Epithelial cell of prostate (primary cell): ENCODE data around the gene EPB41L4A.

ENCODE experiments used
- DNase-seq: peaks from one replicate; pipeline ENCODE4 v3.0.0-alpha.2; 2011; ENCODE audit warnings: low read depth, low spot score
- H3K27ac ChIP-seq: fragments of 450-650 bp; 2 replicates; pipeline ENCODE4 v1.5.1; 2017; ENCODE audit warnings: mild to moderate bottlenecking

The EPB41L4A gene

DNA sequence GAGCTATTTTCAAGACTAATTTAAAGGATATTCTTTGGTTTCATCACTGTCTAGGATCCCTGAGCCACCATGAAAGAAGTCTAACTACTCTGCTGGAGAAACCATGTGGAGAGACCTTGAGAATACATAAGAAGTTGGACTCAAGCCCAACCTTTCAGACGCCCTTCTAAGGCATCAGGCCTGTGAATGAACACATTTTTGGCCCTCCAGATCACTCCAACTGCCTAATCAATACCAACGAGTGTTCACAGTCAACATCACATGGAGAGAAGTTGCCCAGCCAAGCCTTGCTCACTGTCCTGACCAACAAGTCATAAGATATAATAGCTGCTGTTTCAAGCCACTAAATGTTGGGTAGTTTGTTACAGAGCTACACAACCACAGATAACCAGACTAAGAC is 100.7 kb downstream of the EPB41L4A start:
- no peak for DNase-seq
- H3K27ac ChIP-seq = no peak overlapping the region

- DNase-seq = no peak
- no peak overlapping the region for H3K27ac ChIP-seq
Observed at GRCh38 chr5:112317866-112318265, 101.2 kb downstream of the EPB41L4A start.

DNA sequence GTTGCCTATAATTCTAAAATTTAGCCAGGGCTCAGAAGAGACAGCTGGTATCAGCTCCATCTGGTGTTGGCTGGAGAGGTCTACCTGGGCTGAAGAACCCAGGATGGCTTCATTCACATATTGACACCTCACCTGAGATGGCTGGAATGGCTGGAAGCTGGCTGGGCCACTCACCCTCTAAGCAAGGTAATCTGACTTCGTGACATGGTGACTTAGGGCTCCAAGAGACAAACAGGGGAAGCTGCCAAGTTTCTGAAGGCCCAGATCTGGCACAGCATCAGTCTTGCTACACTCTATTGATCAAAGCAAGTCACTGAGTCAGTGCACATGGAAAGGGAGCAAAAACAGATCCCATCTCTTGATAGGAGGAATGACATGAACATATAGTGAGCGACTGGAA is 102.3 kb downstream of the EPB41L4A start:
- peak overlapping the region; percentile 31 for H3K27ac ChIP-seq

GRCh38 chr5:112316006-112316405 is 103.1 kb downstream of the EPB41L4A start:
- peak overlapping the region; percentile 31 for H3K27ac ChIP-seq
- no peak for DNase-seq

More for the DNA sequence above, 102.3 kb downstream of the EPB41L4A start:
- no peak for DNase-seq

DNA sequence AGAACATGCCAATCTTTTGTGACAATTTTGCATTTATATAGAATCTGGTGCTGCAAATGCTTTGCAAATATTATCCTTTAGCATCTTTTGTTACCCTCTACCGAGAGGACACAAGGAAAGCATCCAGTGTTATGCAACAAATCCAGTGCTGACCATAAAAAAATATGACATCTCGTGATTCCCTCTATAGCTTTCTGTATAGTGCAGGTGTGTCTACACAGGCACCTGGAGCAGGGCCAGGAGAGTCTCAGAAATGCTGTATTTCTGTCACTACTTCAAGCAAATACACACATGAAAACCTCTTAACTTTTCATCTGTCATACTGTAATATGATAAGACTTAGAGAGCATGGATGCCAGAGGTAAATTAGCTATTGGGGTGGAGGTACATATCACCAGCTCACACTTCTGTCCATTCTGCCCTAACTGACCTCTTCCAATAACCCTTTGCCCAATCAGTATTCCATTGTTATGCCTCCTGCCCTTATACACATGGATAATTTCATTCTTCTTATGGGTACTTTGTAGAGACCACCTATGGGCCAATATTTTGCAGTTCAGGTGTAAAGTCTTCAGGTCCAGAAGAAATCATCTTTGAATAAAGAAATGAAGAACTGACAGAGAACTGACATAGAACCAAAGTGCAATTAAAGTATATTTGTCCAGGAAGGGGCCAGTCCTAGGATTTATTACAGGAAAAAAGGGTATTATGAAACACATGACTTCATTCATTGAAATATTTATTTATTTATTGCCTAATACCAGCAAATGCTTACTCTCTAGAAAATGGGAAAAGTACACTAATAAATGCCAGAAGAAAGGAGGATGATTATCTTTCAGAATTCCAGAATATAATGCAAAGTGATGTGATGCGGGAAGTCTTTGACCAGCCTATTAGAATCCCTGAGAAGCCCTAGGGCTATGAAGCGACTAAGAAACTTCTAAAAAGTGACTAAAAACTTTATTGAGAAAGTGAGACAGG is 106.5 kb downstream of the EPB41L4A start:
- DNase-seq = no peak
- no peak overlapping the region for H3K27ac ChIP-seq

- no peak overlapping the region for H3K27ac ChIP-seq
- no peak for DNase-seq
Observed at GRCh38 chr5:112310746-112311145, 108.3 kb downstream of the EPB41L4A start.

DNA sequence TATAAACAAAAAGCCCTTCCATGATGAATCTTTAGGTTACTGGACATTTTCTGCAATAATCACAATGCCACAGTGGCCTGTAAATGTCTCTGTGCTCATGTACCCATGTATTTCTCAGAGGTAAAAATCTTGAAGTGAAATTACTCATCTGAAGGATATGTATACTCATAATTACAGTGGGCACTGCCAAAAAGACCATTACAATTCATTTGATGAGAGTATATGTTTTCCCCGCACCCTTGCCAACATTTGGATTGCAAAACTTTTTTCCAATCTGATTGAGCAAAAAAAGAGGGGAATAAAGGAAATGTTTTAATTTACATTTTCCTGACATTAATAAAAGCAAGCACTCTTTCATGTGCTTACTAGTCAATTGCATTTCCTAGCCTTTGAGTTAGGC is 110.5 kb downstream of the EPB41L4A start:
- no peak for DNase-seq
- no peak overlapping the region for H3K27ac ChIP-seq

DNA sequence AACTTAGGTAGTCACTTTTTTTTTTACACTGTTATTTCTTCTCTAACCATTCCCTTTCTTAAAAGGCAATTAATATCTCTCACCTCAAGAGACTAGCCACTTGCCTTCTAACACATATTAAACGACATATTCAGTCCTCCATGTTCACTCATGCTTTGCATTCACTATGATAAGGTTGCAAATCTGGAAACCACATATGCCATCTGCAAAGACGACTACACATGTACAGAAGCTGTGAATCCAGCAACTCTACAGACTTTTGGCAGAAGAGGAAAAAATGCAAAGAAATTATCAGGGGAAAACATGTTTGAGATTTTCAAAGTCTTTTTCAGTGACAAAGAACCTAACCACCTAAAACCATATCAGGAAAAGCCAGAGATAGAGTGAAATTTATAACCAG is 112.1 kb downstream of the EPB41L4A start:
- no peak for DNase-seq

GRCh38 chr5:112304743-112305142 is 114.3 kb downstream of the EPB41L4A start:
- DNase-seq = no peak
- H3K27ac ChIP-seq = no peak overlapping the region

More for the DNA sequence above, 112.1 kb downstream of the EPB41L4A start:
- no peak overlapping the region for H3K27ac ChIP-seq

DNA sequence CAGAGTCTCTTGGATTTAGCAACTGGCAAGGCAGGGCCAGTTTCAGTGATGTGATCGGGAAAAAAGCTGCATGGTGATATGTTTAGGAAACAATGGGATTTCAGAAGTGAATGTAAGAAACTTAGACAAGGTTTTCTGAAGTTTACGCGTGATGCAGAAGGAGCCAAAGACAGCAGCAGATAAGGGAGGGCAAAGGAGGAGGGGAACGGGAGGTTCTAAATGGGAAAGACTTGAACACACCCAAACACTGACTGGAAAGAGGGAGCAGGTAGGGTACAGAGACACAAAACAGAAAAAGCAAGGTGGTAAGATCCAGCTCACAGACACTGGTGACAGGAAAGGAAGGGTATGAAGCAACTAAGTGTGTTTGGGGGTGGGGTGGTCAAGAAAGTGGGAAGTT is 115.4 kb downstream of the EPB41L4A start:
- DNase-seq = no peak
- no peak overlapping the region for H3K27ac ChIP-seq

- H3K27ac ChIP-seq = no peak overlapping the region
- no peak for DNase-seq
Observed at GRCh38 chr5:112294126-112294525, 125.0 kb downstream of the EPB41L4A start.

GRCh38 chr5:112293587-112293986 is 125.5 kb downstream of the EPB41L4A start:
- H3K27ac ChIP-seq = no peak overlapping the region
- DNase-seq = no peak

DNA sequence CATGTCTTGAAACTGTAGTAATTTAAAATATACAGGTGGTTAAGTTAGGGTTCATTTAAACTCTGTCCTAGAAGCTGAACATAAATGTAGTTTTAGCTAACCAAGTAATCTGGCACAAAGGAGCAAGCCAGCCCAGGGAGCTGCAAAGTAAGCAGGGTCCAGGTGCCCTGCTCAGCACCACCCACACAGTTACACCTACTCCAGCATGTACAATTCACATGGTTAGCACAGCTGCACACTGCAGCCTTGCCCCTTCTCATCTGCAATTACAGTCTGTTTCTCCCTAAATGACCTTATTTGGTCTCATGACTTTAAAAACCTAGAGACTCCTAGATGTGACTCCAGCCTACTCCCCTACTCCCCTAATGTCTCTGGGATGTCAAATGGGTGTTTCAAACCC is 128.4 kb downstream of the EPB41L4A start:
- no peak overlapping the region for H3K27ac ChIP-seq
- no peak for DNase-seq

- H3K27ac ChIP-seq = no peak overlapping the region
- no peak for DNase-seq
Observed at GRCh38 chr5:112289465-112289864, 129.6 kb downstream of the EPB41L4A start.

GRCh38 chr5:112283943-112284929 is 134.8 kb downstream of the EPB41L4A start:
- no peak for DNase-seq
- no peak overlapping the region for H3K27ac ChIP-seq

DNA sequence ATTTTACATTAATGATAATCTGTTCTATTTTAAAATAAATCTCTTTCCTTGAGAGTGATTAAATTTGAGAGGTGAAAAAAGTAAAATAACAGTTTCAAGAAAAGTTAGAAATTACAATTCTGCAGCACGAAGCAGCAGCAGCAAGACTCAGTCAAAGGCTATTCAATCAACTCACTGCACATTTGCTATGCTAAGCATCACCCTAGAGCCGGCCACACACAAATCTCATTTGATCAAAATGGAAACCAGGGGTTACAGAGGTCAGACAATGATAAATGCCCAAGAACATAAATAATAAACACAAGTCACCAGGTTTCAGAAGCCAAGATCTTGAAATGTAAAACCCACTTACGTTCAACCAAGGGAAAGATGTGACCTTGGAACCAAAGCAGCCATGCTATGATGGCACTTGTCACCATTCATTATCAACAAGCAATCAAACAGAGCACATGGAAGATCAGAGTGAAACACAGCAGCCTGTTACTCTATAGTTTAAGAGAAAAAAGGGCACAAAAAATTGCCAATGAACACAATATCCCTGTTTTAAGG is 136.0 kb downstream of the EPB41L4A start:
- no peak overlapping the region for H3K27ac ChIP-seq
- DNase-seq = no peak

DNA sequence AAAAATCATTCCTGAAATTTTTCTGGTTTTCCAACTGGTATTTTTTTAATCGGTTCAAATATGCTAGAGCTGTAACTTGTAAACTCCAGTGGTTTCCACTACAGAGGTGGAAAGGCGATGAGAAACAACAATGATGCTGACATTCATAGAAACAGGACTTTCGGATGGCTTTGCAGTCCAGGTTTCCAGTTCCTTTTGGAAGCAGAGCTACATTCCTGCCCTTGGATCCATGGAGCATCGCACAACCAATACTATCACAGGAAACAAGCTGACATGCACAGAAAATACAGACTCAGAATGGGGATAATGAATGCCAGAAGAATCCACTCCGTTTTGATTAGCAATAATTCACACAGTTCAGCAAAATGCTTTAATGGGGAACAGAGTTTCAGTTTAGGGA is 140.0 kb downstream of the EPB41L4A start:
- DNase-seq = no peak

GRCh38 chr5:112276991-112277390 is 142.1 kb downstream of the EPB41L4A start:
- no peak for DNase-seq
- no peak overlapping the region for H3K27ac ChIP-seq

More for the DNA sequence above, 140.0 kb downstream of the EPB41L4A start:
- H3K27ac ChIP-seq = no peak overlapping the region

DNA sequence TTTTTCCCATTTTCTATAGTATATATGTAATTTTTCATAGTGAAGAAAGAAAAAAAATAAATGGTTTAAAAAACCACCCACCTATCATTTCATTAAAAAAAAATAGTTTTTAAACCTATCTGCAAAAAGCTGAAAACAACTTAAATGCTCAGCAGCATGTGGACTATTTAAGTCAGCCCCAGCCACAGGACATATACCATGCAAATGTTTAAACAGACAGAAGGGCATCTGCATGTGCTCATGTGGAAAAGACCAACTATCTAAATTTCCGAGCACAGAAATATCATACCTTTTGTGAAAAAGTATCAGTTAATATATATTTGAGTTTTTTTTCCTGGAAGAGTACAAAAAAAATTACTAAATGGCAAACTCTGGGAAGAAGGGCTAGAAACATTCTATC is 143.4 kb downstream of the EPB41L4A start:
- no peak for DNase-seq
- no peak overlapping the region for H3K27ac ChIP-seq
